B cell (primary cell): ENCODE data around the gene BMS1. TPM values are rescaled to one million over a fixed set of nuclear protein-coding genes. Genes with fewer than 3 reads are reported as not detected.
"Not testable (repeated sequence)": the region's sequence is repeated elsewhere in the genome, so short reads cannot be mapped to it uniquely, and the experiment has no call there.

ENCODE experiments used
- ATAC-seq: fragments of 200-7000 bp; cut with Tn5 transposase; one replicate; pipeline ENCODE4 v1.10.0; 2021; ENCODE audit warnings: low read depth, mild to moderate bottlenecking, moderate number of reproducible peaks, moderate library complexity
- CTCF ChIA-PET: fragments of 350-600 bp; sonication (Branson Sonifier 250); formaldehyde crosslinking; loops from one replicate; lab custom pipeline; 2021; ENCODE audit warnings: antibody characterized with exemption, inconsistent platforms; lab: Charles Lee
- POLR2A ChIA-PET: fragments of 350-600 bp; sonication (Branson Sonifier 250); formaldehyde crosslinking; loops from one replicate; lab custom pipeline; 2021; ENCODE audit warnings: antibody characterized with exemption; lab: Charles Lee
- DNase-seq: peaks from one replicate; pipeline ENCODE4 v3.0.0; 2013
- H2AFZ ChIP-seq: 2 replicates; pipeline ENCODE4 v1.6.1; 2012; ENCODE audit warnings: mild to moderate bottlenecking, low read depth, low read length; ENCODE audit not compliant: insufficient read depth, poor library complexity, severe bottlenecking
- H3K27ac ChIP-seq, 2 donors: 1 replicate in 1 of 2; 2 replicates in 1 of 2; pipeline ENCODE4 v1.5.1; 2012 to 2013; ENCODE audit warnings: low read length in 2 of 2, mild to moderate bottlenecking in 2 of 2, moderate library complexity in 1 of 2
- H3K27me3 ChIP-seq, 4 experiments: fragments of 200-600 bp in 1 of 4; sonication (generic) in 1 of 4; replicated peaks in 1 of 4; 1 replicate in 2 of 4; 2 replicates in 2 of 4; pipeline versions ENCODE4 v1.6.1 to v1.7.0; 2013 to 2016; ENCODE audit warnings: low read length in 3 of 4, mild to moderate bottlenecking in 2 of 4, mixed read lengths in 1 of 4, moderate library complexity in 1 of 4; ENCODE audit not compliant: insufficient read depth in 4 of 4, control insufficient read depth in 3 of 4; ENCODE audit errors: control extremely low read depth in 1 of 4
- H3K36me3 ChIP-seq, 2 experiments: replicated peaks in 1 of 2; 1 replicate in 1 of 2; 2 replicates in 1 of 2; pipeline versions ENCODE4 v1.6.1 to v1.7.1; 2013; ENCODE audit warnings: low read length in 1 of 2; ENCODE audit not compliant: insufficient read depth in 2 of 2, control insufficient read depth in 1 of 2; ENCODE audit errors: control extremely low read depth in 1 of 2, extremely low read depth in 1 of 2
- H3K4me1 ChIP-seq, 2 donors: fragments of 200-600 bp in 1 of 2; sonication (generic) in 1 of 2; 1 replicate in 1 of 2; 2 replicates in 1 of 2; pipeline versions ENCODE4 v1.5.1 to v1.6.1; 2013 to 2017; ENCODE audit warnings: low read length in 2 of 2; ENCODE audit not compliant: control insufficient read depth in 2 of 2, insufficient read depth in 2 of 2
- H3K4me2 ChIP-seq: replicated peaks from 2 replicates; pipeline ENCODE3; 2012; ENCODE audit warnings: mild to moderate bottlenecking, low read depth, low read length; ENCODE audit not compliant: poor library complexity, severe bottlenecking
- H3K4me3 ChIP-seq, 5 experiments: fragments of 200-600 bp in 1 of 5; sonication (generic) in 1 of 5; 1 replicate in 3 of 5; 2 replicates in 2 of 5; pipeline versions ENCODE4 v1.5.1 to v1.7.0; 2011 to 2016; ENCODE audit warnings: low read length in 4 of 5, mild to moderate bottlenecking in 4 of 5, low read depth in 2 of 5, control low read depth in 1 of 5, moderate library complexity in 1 of 5; ENCODE audit not compliant: insufficient read depth in 1 of 5; ENCODE audit errors: control extremely low read depth in 1 of 5, extremely low read depth in 1 of 5
- H3K79me2 ChIP-seq: fragments of 200-600 bp; sonication (generic); one replicate; pipeline ENCODE4 v1.6.0; 2016; ENCODE audit warnings: low read length; ENCODE audit not compliant: control insufficient read depth, insufficient read depth
- H3K9ac ChIP-seq: fragments of 200-600 bp; sonication (generic); 2 replicates; pipeline ENCODE4 v1.6.1; 2017; ENCODE audit warnings: mild to moderate bottlenecking, low read length, moderate library complexity
- H3K9me3 ChIP-seq, 3 donors: one replicate each; pipeline versions ENCODE4 v1.6.1 to v1.7.1; 2013; ENCODE audit warnings: low read length in 2 of 3; ENCODE audit not compliant: control insufficient read depth in 2 of 3, insufficient read depth in 1 of 3; ENCODE audit errors: control extremely low read depth in 1 of 3
- H4K20me1 ChIP-seq: 2 replicates; pipeline ENCODE4 v1.6.0; 2012; ENCODE audit warnings: mild to moderate bottlenecking, low read length; ENCODE audit not compliant: insufficient read depth, control insufficient read depth, poor library complexity, severe bottlenecking
- H3K27ac Mint-ChIP-seq: one replicate; pipeline ENCODE4 v1.8.0; 2021; ENCODE audit warnings: mixed read lengths
- H3K27me3 Mint-ChIP-seq: one replicate; pipeline ENCODE4 v1.8.0; 2021; ENCODE audit warnings: mixed read lengths
- H3K4me1 Mint-ChIP-seq: one replicate; pipeline ENCODE4 v1.8.0; 2021; ENCODE audit warnings: mixed read lengths
- H3K4me3 Mint-ChIP-seq: one replicate; pipeline ENCODE4 v1.8.0; 2021; ENCODE audit warnings: mixed read lengths
- H3K9me3 Mint-ChIP-seq: one replicate; pipeline ENCODE4 v1.8.0; 2022; ENCODE audit warnings: mixed read lengths; ENCODE audit not compliant: insufficient read depth
- EZH2 ChIP-seq: IDR thresholded peaks from 2 replicates; pipeline ENCODE4 v1.6.1; 2012; ENCODE audit warnings: borderline replicate concordance, low read depth, mild to moderate bottlenecking, moderate library complexity, low read length; ENCODE audit not compliant: insufficient read depth, poor library complexity, severe bottlenecking
- WGBS: methylation state at CpG from one replicate; pipeline ENCODE4 v1.1.5; 2013; ENCODE audit warnings: missing lambda C conversion rate; ENCODE audit not compliant: insufficient coverage; 5-methylcytosine and 5-hydroxymethylcytosine counted together
- intact Hi-C: fragments of 100-400 bp; cut with micrococcal nuclease; formaldehyde crosslinking; loops from one replicate; pipeline ENCODE4 v1.10.0; 2022
- polyA plus RNA-seq: library from polyadenylated mRNA; depleted of rRNA; stranded (reverse); fragments of >200 nt; gene quantifications from 2 replicates; pipeline ENCODE4 v1.2.3, GENCODE V29; 2012
- total RNA-seq, 2 donors: library from RNA; stranded (reverse); fragments of 120-200 nt in 1 of 2; gene quantifications; 1 replicate in 1 of 2; 2 replicates in 1 of 2; pipeline versions ENCODE4 v1.2.3 to v1.2.4, GENCODE V29; 2013 to 2022
- TF ChIP-seq, protein P1 (sequence below): fragments of 200-600 bp; IDR thresholded peaks from one replicate; pipeline ENCODE4 v1.8.0; 2022; ENCODE audit warnings: antibody characterized with exemption, mild to moderate bottlenecking

The BMS1 gene
- total and polyA plus RNA-seq, 2 donors (not counting 1 experiment from before 2014, with no cell fraction given) = 3.1 to 17.5 TPM

DNA sequence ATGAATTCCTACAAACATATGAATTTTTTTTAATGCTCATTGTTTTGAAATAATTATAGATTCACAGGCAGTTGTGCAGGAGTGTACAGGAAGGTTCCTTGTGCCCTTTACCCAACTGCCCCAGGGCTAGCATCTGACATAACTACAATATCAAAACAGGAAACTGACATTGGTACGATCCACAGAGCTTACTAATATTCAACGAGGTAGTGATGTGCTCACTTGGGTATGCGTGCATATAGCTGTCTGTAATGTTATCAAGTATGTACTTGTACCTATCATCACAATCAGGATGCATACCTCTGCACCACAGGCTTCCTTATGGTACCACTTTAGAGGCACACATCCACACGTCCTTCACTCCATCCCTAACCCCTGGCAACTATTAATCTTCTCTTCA is 68.3 kb downstream of the BMS1 start:
- no peaks in the 10 kb centered on the region for H3K27me3 ChIP-seq
- no peak for DNase-seq
- H3K9ac ChIP-seq = no peak overlapping the region
- peaks cover 0 to 6% (median 3%) of the 10 kb centered on the region in 3 donors for H3K9me3 ChIP-seq
- no peak overlapping the region for H2AFZ ChIP-seq
- H3K36me3 ChIP-seq = no peaks in the 10 kb centered on the region
- H3K4me3 ChIP-seq = no peak overlapping the region
- Mint-ChIP-seq H3K4me1 (no peaks in the 10 kb centered on the region), H3K9me3 (no peaks in the 10 kb centered on the region), H3K4me3 (no peak overlapping the region), H3K27me3 (peaks cover 9% of the 10 kb centered on the region), H3K27ac (no peak overlapping the region)
- intact Hi-C loops = no loop called here
- H3K4me1 ChIP-seq = no peaks in the 10 kb centered on the region
- no peak overlapping the region for H3K27ac ChIP-seq
- no peak for ATAC-seq
- CTCF ChIA-PET = no interaction called here
- no CpG with 5 or more reads among the region's 4 CpGs for WGBS
- no peaks in the 10 kb centered on the region for H4K20me1 ChIP-seq
- H3K4me2 ChIP-seq = no peak overlapping the region
- POLR2A ChIA-PET = no interaction called here
- H3K79me2 ChIP-seq = no peaks in the 10 kb centered on the region
- TF ChIP-seq, protein P1, sequence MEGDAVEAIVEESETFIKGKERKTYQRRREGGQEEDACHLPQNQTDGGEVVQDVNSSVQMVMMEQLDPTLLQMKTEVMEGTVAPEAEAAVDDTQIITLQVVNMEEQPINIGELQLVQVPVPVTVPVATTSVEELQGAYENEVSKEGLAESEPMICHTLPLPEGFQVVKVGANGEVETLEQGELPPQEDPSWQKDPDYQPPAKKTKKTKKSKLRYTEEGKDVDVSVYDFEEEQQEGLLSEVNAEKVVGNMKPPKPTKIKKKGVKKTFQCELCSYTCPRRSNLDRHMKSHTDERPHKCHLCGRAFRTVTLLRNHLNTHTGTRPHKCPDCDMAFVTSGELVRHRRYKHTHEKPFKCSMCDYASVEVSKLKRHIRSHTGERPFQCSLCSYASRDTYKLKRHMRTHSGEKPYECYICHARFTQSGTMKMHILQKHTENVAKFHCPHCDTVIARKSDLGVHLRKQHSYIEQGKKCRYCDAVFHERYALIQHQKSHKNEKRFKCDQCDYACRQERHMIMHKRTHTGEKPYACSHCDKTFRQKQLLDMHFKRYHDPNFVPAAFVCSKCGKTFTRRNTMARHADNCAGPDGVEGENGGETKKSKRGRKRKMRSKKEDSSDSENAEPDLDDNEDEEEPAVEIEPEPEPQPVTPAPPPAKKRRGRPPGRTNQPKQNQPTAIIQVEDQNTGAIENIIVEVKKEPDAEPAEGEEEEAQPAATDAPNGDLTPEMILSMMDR = no peak
- no peak for TF ChIP-seq EZH2

DNA sequence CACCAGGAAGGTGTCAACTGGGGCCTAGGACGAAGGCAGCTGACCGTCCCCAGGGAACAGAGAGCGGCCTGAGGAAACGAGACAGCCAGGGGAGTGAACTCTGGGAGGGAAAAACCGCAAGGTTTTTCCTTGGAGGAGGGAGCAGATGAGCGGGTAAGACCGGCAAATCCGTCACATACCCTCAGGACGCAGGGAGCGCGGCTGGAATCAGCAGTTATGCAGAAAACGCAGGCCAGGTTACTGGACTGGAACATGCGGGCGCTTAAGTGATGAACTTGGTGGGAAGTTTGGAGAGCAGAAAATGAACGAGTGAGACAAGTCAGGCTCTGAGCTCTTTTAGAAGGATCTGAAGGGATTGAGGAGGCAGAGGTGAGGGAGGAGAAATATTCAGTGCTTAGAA is 76.7 kb downstream of the BMS1 start:
- DNase-seq = no peak
- Histone ChIP-seq H3K4me3 (no peak overlapping the region), H3K27me3 (peaks cover 0 to 7% (median 0%) of the 10 kb centered on the region in 4 experiments), H3K27ac (no peak overlapping the region), H3K79me2 (no peaks in the 10 kb centered on the region), H3K4me1 (no peaks in the 10 kb centered on the region), H3K9me3 (no peaks in the 10 kb centered on the region), H3K4me2 (no peak overlapping the region), H3K9ac (no peak overlapping the region), H2AFZ (no peak overlapping the region), H4K20me1 (no peaks in the 10 kb centered on the region), H3K36me3 (no peaks in the 10 kb centered on the region)
- Mint-ChIP-seq H3K9me3 (no peaks in the 10 kb centered on the region), H3K27ac (no peak overlapping the region), H3K27me3 (peaks cover 37% of the 10 kb centered on the region), H3K4me1 (peaks cover 2% of the 10 kb centered on the region), H3K4me3 (no peak overlapping the region)
- CTCF ChIA-PET = no interaction called here
- ATAC-seq = no peak
- POLR2A ChIA-PET = no interaction called here
- TF ChIP-seq EZH2 = no peak
- TF ChIP-seq, protein P1 = no peak
- intact Hi-C loops = no loop called here
- 93% methylated on average over 15 of the region's 15 CpGs for WGBS

DNA sequence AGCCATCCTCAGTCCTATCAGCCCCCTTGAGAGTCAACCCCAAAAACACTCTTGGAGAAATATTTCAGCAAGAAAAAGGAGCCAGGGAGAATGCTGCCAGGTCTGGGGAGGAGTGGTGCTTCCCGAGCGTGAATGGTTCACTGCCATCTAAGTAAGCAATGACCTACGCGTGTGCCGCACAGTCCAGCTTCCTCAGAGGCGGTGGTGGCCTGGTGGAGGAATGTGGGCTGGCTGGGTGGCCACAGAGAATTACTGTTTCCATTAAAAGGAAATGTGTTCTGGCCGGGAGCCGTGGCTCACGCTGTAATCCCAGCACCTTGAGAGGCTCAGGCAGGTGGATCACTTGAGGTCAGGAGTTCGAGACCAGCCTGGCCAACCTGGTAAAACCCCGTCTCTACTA is 77.4 kb downstream of the BMS1 start:
- H3K9me3 ChIP-seq, intact Hi-C loops, ATAC-seq, H3K27ac Mint-ChIP-seq, H2AFZ ChIP-seq, H3K27me3 ChIP-seq, H4K20me1 ChIP-seq, H3K4me1 Mint-ChIP-seq, H3K4me3 Mint-ChIP-seq, POLR2A ChIA-PET, H3K27ac ChIP-seq, H3K79me2 ChIP-seq, H3K4me3 ChIP-seq, CTCF ChIA-PET, DNase-seq, H3K4me1 ChIP-seq, H3K4me2 ChIP-seq, H3K36me3 ChIP-seq, H3K9ac ChIP-seq, H3K9me3 Mint-ChIP-seq: not testable (repeated sequence)
- peaks cover 40% of the 10 kb centered on the region for H3K27me3 Mint-ChIP-seq
- 89% methylated on average over 6 of the region's 11 CpGs for WGBS
